Measurements from ENCODE around the gene RANBP10.
"Not testable (repeated sequence)": the region's sequence is repeated elsewhere in the genome, so short reads cannot be mapped to it uniquely, and the experiment has no call there.

The RANBP10 gene

GRCh38 chr16:67806428-67807147 is at the start of gene RANBP10, which contains the start of gene TSNAXIP1:
RANBP10 (minus strand) TSS chr16:67806560; CDS start chr16:67806536, 24 bp downstream.
TSNAXIP1 (plus strand) TSS chr16:67806889; CDS start chr16:67807150, 261 bp downstream.
- DNase-seq (ENCODE audit: low read depth): peak; percentile 89

- DNase-seq (ENCODE audit: low read depth): no peak
Measured at GRCh38 chr16:67855789-67856188, 49.4 kb upstream of the RANBP10 start.

GRCh38 chr16:67853670-67854069 is 47.3 kb upstream of the RANBP10 start:
- no peak for DNase-seq (ENCODE audit: low read depth)

GRCh38 chr16:67848118-67848517 is 41.8 kb upstream of the RANBP10 start:
- DNase-seq (ENCODE audit: low read depth): no peak

GRCh38 chr16:67847064-67847861 is 40.9 kb upstream of the RANBP10 start, which contains the start of gene CENPT:
CENPT (minus strand) TSS chr16:67847693; CDS start chr16:67833859, 13,834 bp downstream.
- no peak for DNase-seq (ENCODE audit: low read depth)

GRCh38 chr16:67846320-67847063 is 40.1 kb upstream of the RANBP10 start, which contains the start of gene NUTF2:
NUTF2 (plus strand) TSS chr16:67846933; CDS start chr16:67865131, 18,198 bp downstream.
- DNase-seq (ENCODE audit: low read depth): peak; percentile 89

GRCh38 chr16:67846063-67846319 is 39.6 kb upstream of the RANBP10 start:
- no peak for DNase-seq (ENCODE audit: low read depth)

- no peak for DNase-seq (ENCODE audit: low read depth)
Measured at GRCh38 chr16:67845291-67846062, 39.1 kb upstream of the RANBP10 start.

GRCh38 chr16:67844497-67844896 is 38.1 kb upstream of the RANBP10 start:
- no peak for DNase-seq (ENCODE audit: low read depth)

- no peak for DNase-seq (ENCODE audit: low read depth)
Measured at GRCh38 chr16:67843343-67843765, 37.0 kb upstream of the RANBP10 start.

- no peak for DNase-seq (ENCODE audit: low read depth)
Measured at GRCh38 chr16:67842509-67843342, 36.4 kb upstream of the RANBP10 start.

GRCh38 chr16:67841816-67842508 is 35.6 kb upstream of the RANBP10 start, which contains the start of gene THAP11:
THAP11 (plus strand) TSS chr16:67842320; CDS start chr16:67842555, 235 bp downstream.
- DNase-seq (ENCODE audit: low read depth): peak; percentile 84

GRCh38 chr16:67841198-67841815 is 34.9 kb upstream of the RANBP10 start:
- DNase-seq (ENCODE audit: low read depth): no peak

GRCh38 chr16:67837811-67838210 is 31.5 kb upstream of the RANBP10 start:
- no peak for DNase-seq (ENCODE audit: low read depth)

GRCh38 chr16:67837190-67837589 is 30.8 kb upstream of the RANBP10 start:
- DNase-seq (ENCODE audit: low read depth): not testable (repeated sequence)

- no peak for DNase-seq (ENCODE audit: low read depth)
Measured at GRCh38 chr16:67834242-67834614, 27.9 kb upstream of the RANBP10 start.

- DNase-seq (ENCODE audit: low read depth): peak; percentile 86
Measured at GRCh38 chr16:67833415-67834241, 27.3 kb upstream of the RANBP10 start.

- DNase-seq (ENCODE audit: low read depth): no peak
Measured at GRCh38 chr16:67833030-67833414, 26.7 kb upstream of the RANBP10 start.

- DNase-seq (ENCODE audit: low read depth): no peak
Measured at GRCh38 chr16:67828651-67829050, 22.3 kb upstream of the RANBP10 start.

Measured in stimulated activated CD8-positive, alpha-beta memory T cell treated with anti-CD3 and anti-CD28 coated beads, Interleukin-7, amount 100 ng/mL, for 24 hours (primary cell).